CD14-positive monocyte (primary cell): ENCODE measurements around the gene NEK10. TPM values are rescaled to one million over a fixed set of nuclear protein-coding genes. Genes with fewer than 3 reads are reported as not detected.

ENCODE experiments used
- DNase-seq, 3 donors: peaks; one replicate each; pipeline ENCODE4 v3.0.0-alpha.2; 2011 to 2022
- H2AFZ ChIP-seq: 2 replicates; pipeline ENCODE4 v1.6.0; 2012; ENCODE audit warnings: mild to moderate bottlenecking, low read depth, low read length, inconsistent platforms; ENCODE audit not compliant: insufficient read depth, poor library complexity, severe bottlenecking
- H3K27ac ChIP-seq, 2 donors: 1 replicate in 1 of 2; 2 replicates in 1 of 2; pipeline ENCODE4 v1.5.1; 2012 to 2013; ENCODE audit warnings: low read length in 2 of 2, control low read depth in 1 of 2, inconsistent platforms in 1 of 2, low read depth in 1 of 2, mild to moderate bottlenecking in 1 of 2
- H3K27me3 ChIP-seq, 2 donors: one replicate each; pipeline versions ENCODE4 v1.6.0 to v1.6.1; 2011 to 2013; ENCODE audit warnings: low read length in 2 of 2; ENCODE audit not compliant: control insufficient read depth in 2 of 2, insufficient read depth in 2 of 2
- H3K36me3 ChIP-seq, 2 donors: replicated peaks in 1 of 2; 1 replicate in 1 of 2; 2 replicates in 1 of 2; pipeline versions ENCODE4 v1.5.1 to v1.6.1; 2012 to 2013; ENCODE audit warnings: low read length in 2 of 2, control low read depth in 1 of 2, inconsistent platforms in 1 of 2, mild to moderate bottlenecking in 1 of 2; ENCODE audit not compliant: insufficient read depth in 2 of 2, control insufficient read depth in 1 of 2
- H3K4me1 ChIP-seq, 2 donors: 1 replicate in 1 of 2; 2 replicates in 1 of 2; pipeline versions ENCODE4 v1.5.1 to v1.6.1; 2012 to 2013; ENCODE audit warnings: low read length in 2 of 2, control low read depth in 1 of 2, inconsistent platforms in 1 of 2, mild to moderate bottlenecking in 1 of 2, moderate library complexity in 1 of 2; ENCODE audit not compliant: insufficient read depth in 2 of 2, control insufficient read depth in 1 of 2
- H3K4me2 ChIP-seq: replicated peaks from 2 replicates; pipeline ENCODE3; 2012; ENCODE audit warnings: low read length, moderate library complexity, mild to moderate bottlenecking; ENCODE audit not compliant: poor library complexity, severe bottlenecking; ENCODE audit errors: extremely low read depth
- H3K4me3 ChIP-seq, 3 experiments: fragments of 200-600 bp in 1 of 3; sonication (generic) in 1 of 3; replicated peaks in 1 of 3; 1 replicate in 2 of 3; 2 replicates in 1 of 3; pipeline ENCODE4 v1.5.1; 2011 to 2013; ENCODE audit warnings: low read length in 3 of 3, mild to moderate bottlenecking in 3 of 3, control low read depth in 2 of 3, low read depth in 2 of 3, inconsistent platforms in 1 of 3, moderate library complexity in 1 of 3
- H3K79me2 ChIP-seq: 2 replicates; pipeline ENCODE4 v1.6.0; 2012; ENCODE audit warnings: mild to moderate bottlenecking, control low read depth, inconsistent platforms, low read length, moderate library complexity; ENCODE audit not compliant: insufficient read depth
- H3K9ac ChIP-seq: 2 replicates; pipeline ENCODE4 v1.6.0; 2017; ENCODE audit warnings: low read length, mild to moderate bottlenecking; ENCODE audit not compliant: insufficient read depth, poor library complexity, severe bottlenecking
- H3K9me3 ChIP-seq, 2 donors: replicated peaks in 1 of 2; 1 replicate in 1 of 2; 2 replicates in 1 of 2; pipeline versions ENCODE4 v1.5.1 to v1.6.1; 2012 to 2013; ENCODE audit warnings: low read length in 2 of 2, control low read depth in 1 of 2; ENCODE audit not compliant: control insufficient read depth in 1 of 2, insufficient read depth in 1 of 2
- H4K20me1 ChIP-seq: 2 replicates; pipeline ENCODE4 v1.6.0; 2012; ENCODE audit warnings: mild to moderate bottlenecking, low read length, control low read depth, moderate library complexity; ENCODE audit not compliant: insufficient read depth
- H3K27ac Mint-ChIP-seq, 7 donors: one replicate each; pipeline ENCODE4 v1.8.0; 2020; ENCODE audit warnings: mild to moderate bottlenecking in 7 of 7, mixed read lengths in 7 of 7, moderate library complexity in 6 of 7, inconsistent platforms in 2 of 7
- H3K27me3 Mint-ChIP-seq, 3 donors: one replicate each; pipeline ENCODE4 v1.8.0; 2021 to 2022; ENCODE audit warnings: low read depth in 3 of 3, mild to moderate bottlenecking in 3 of 3, mixed read lengths in 3 of 3, moderate library complexity in 3 of 3, inconsistent platforms in 1 of 3
- H3K36me3 Mint-ChIP-seq, 2 donors: one replicate each; pipeline ENCODE4 v1.8.0; 2020; ENCODE audit warnings: mixed read lengths in 2 of 2, inconsistent platforms in 1 of 2, mild to moderate bottlenecking in 1 of 2
- H3K4me1 Mint-ChIP-seq: one replicate; pipeline ENCODE4 v1.8.0; 2020; ENCODE audit warnings: mild to moderate bottlenecking, mixed read lengths
- H3K4me3 Mint-ChIP-seq, 2 donors: one replicate each; pipeline ENCODE4 v1.8.0; 2020; ENCODE audit warnings: mild to moderate bottlenecking in 2 of 2, mixed read lengths in 2 of 2, moderate library complexity in 1 of 2
- H3K9me3 Mint-ChIP-seq, 7 donors: one replicate each; pipeline ENCODE4 v1.8.0; 2020 to 2022; ENCODE audit warnings: mixed read lengths in 7 of 7, mild to moderate bottlenecking in 6 of 7, moderate library complexity in 6 of 7, inconsistent platforms in 2 of 7
- CTCF ChIP-seq: fragments of 200-600 bp; IDR thresholded peaks from one replicate; pipeline ENCODE4 v1.8.0; 2022; ENCODE audit warnings: antibody characterized with exemption, mild to moderate bottlenecking
- intact Hi-C, 2 donors: fragments of 100-400 bp; cut with micrococcal nuclease; formaldehyde crosslinking; loops; one replicate each; pipeline versions ENCODE4 v1.15.0 to v1.15.1; 2023
- polyA plus RNA-seq, 3 donors: library from polyadenylated mRNA; depleted of rRNA in 1 of 3; unstranded in 2 of 3; stranded (reverse) in 1 of 3; fragments of 300-500 nt in 2 of 3; fragments of >200 nt in 1 of 3; fragmentation: Illumina TruSeq in 2 of 3; gene quantifications; 1 replicate in 2 of 3; 2 replicates in 1 of 3; pipeline ENCODE4 v1.2.3, GENCODE V29; 2012 to 2021

NEK10 gene
- polyA plus RNA-seq, 3 donors = not detected

DNA sequence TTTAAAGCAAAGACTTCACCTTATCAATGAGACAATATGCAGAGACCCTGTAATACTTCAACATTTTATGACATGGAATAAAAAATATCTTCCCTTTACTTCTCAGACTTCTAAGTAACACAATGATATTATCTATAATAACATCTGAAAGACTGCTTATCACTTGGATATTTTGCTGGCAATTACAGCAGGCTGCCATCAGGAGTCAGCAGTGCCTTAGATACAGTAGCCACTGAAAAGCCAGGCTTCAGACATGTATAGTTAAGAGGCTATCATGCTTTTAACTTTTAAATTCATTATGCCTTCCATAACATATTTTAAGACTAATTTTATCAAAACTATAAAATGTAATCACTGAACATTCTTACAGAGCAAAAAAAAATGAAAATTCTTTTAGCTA is 227.5 kb downstream of the NEK10 start:
- H3K36me3 ChIP-seq = no peaks in the 10 kb centered on the region
- no peaks in the 10 kb centered on the region for H3K4me1 Mint-ChIP-seq
- no peak overlapping the region for H3K27ac Mint-ChIP-seq
- H4K20me1 ChIP-seq = no peaks in the 10 kb centered on the region
- intact Hi-C loops = no loop called here
- no peaks in the 10 kb centered on the region for H3K4me1 ChIP-seq
- H2AFZ ChIP-seq = no peak overlapping the region
- no peak overlapping the region for H3K9ac ChIP-seq
- H3K9me3 Mint-ChIP-seq = peaks cover 0 to 10% (median 0%) of the 10 kb centered on the region in 7 donors
- H3K36me3 Mint-ChIP-seq = no peaks in the 10 kb centered on the region
- H3K27me3 ChIP-seq = no peaks in the 10 kb centered on the region
- H3K4me2 ChIP-seq = no peak overlapping the region
- no peak for TF ChIP-seq CTCF
- no peak overlapping the region for H3K27ac ChIP-seq
- H3K4me3 Mint-ChIP-seq = no peak overlapping the region
- H3K4me3 ChIP-seq = no peak overlapping the region
- peaks cover 0 to 5% of the 10 kb centered on the region in 2 donors for H3K9me3 ChIP-seq
- DNase-seq = no peak
- peaks cover 0 to 5% (median 4%) of the 10 kb centered on the region in 3 donors for H3K27me3 Mint-ChIP-seq
- no peaks in the 10 kb centered on the region for H3K79me2 ChIP-seq

- no peaks in the 10 kb centered on the region for H3K4me1 Mint-ChIP-seq
- H3K27ac ChIP-seq = no peak overlapping the region
- H3K4me3 Mint-ChIP-seq = no peak overlapping the region
- no peaks in the 10 kb centered on the region for H3K4me1 ChIP-seq
- H3K9me3 ChIP-seq = peaks cover 0 to 5% of the 10 kb centered on the region in 2 donors
- no peak overlapping the region for H3K27ac Mint-ChIP-seq
- no peaks in the 10 kb centered on the region for H3K36me3 ChIP-seq
- peaks cover 0 to 9% (median 0%) of the 10 kb centered on the region in 7 donors for H3K9me3 Mint-ChIP-seq
- H3K79me2 ChIP-seq = no peaks in the 10 kb centered on the region
- no peak overlapping the region for H3K9ac ChIP-seq
- no peak for DNase-seq
- H3K27me3 Mint-ChIP-seq = peaks cover 3 to 5% (median 4%) of the 10 kb centered on the region in 3 donors
- no peak overlapping the region for H3K4me2 ChIP-seq
- H2AFZ ChIP-seq = no peak overlapping the region
- H3K27me3 ChIP-seq = no peaks in the 10 kb centered on the region
- no peaks in the 10 kb centered on the region for H3K36me3 Mint-ChIP-seq
- H4K20me1 ChIP-seq = no peaks in the 10 kb centered on the region
- intact Hi-C loops = loop anchor here in 1 of 2 donors (5.0 kb wide), 1 partner anchor 544 kb away; no protein-coding TSS in a partner anchor
- no peak overlapping the region for H3K4me3 ChIP-seq
- TF ChIP-seq CTCF = no peak
Observed at GRCh38 chr3:27138562-27138961, 230.6 kb downstream of the NEK10 start.
